Liver (tissue), 9 donors: ENCODE results near the gene B3GNT3. TPM values are rescaled to one million over a fixed set of nuclear protein-coding genes. Genes with fewer than 3 reads are reported as not detected.

ENCODE experiments used
- DNase-seq: peaks from one replicate; pipeline ENCODE4 v3.0.0-alpha.2; 2017; ENCODE audit warnings: low spot score
- H3K27ac ChIP-seq, 2 donors: one replicate each; pipeline ENCODE4 v1.7.0; 2013; ENCODE audit warnings: inconsistent platforms in 2 of 2, low read length in 2 of 2, control low read depth in 1 of 2, low read depth in 1 of 2, mild to moderate bottlenecking in 1 of 2
- H3K27me3 ChIP-seq, 4 donors: one replicate each; pipeline versions ENCODE4 v1.6.1 to v1.7.0; 2013; ENCODE audit warnings: low read length in 3 of 4, inconsistent platforms in 1 of 4, mild to moderate bottlenecking in 1 of 4, moderate library complexity in 1 of 4; ENCODE audit not compliant: control insufficient read depth in 4 of 4, insufficient read depth in 4 of 4
- H3K36me3 ChIP-seq, 4 donors: one replicate each; pipeline versions ENCODE4 v1.6.1 to v1.7.0; 2013; ENCODE audit warnings: low read length in 3 of 4, mild to moderate bottlenecking in 3 of 4, low read depth in 1 of 4, moderate library complexity in 1 of 4; ENCODE audit not compliant: control insufficient read depth in 4 of 4, insufficient read depth in 3 of 4
- H3K4me1 ChIP-seq, 4 donors: one replicate each; pipeline versions ENCODE4 v1.6.1 to v1.7.0; 2013; ENCODE audit warnings: low read length in 3 of 4, mild to moderate bottlenecking in 3 of 4, moderate library complexity in 1 of 4; ENCODE audit not compliant: control insufficient read depth in 4 of 4, insufficient read depth in 4 of 4
- H3K4me3 ChIP-seq, 3 donors: one replicate each; pipeline versions ENCODE4 v1.6.1 to v1.7.0; 2013; ENCODE audit warnings: low read length in 3 of 3, control low read depth in 1 of 3, low read depth in 1 of 3, mild to moderate bottlenecking in 1 of 3
- H3K9ac ChIP-seq, 2 donors: one replicate each; pipeline ENCODE4 v1.7.0; 2013; ENCODE audit warnings: low read length in 2 of 2, mild to moderate bottlenecking in 2 of 2, moderate library complexity in 2 of 2, control low read depth in 1 of 2, low read depth in 1 of 2
- H3K9me3 ChIP-seq, 4 donors: one replicate each; pipeline versions ENCODE4 v1.6.1 to v1.7.0; 2013; ENCODE audit warnings: low read length in 3 of 4; ENCODE audit not compliant: control insufficient read depth in 4 of 4
- EGR1 ChIP-seq, 2 donors: IDR thresholded peaks; 2 replicates each; pipeline ENCODE4 v1.6.1; 2016 to 2018; ENCODE audit warnings: antibody characterized with exemption in 2 of 2, low read depth in 2 of 2
- FOXA1 ChIP-seq: IDR thresholded peaks from 2 replicates; pipeline ENCODE4 v1.6.1; 2016; ENCODE audit warnings: antibody characterized with exemption
- FOXA2 ChIP-seq: IDR thresholded peaks from 2 replicates; pipeline ENCODE4 v1.6.1; 2016; ENCODE audit warnings: antibody characterized with exemption
- GABPA ChIP-seq, 2 donors: IDR thresholded peaks in 1 of 2; conservative IDR thresholded peaks in 1 of 2; 2 replicates each; pipeline ENCODE4 v1.6.1; 2016; ENCODE audit warnings: antibody characterized with exemption in 2 of 2, mild to moderate bottlenecking in 1 of 2, moderate library complexity in 1 of 2
- HNF4A ChIP-seq, 2 donors: conservative IDR thresholded peaks; 2 replicates each; pipeline ENCODE4 v1.6.1; 2016; ENCODE audit warnings: antibody characterized with exemption in 2 of 2, mild to moderate bottlenecking in 2 of 2
- HNF4G ChIP-seq: IDR thresholded peaks from 2 replicates; pipeline ENCODE4 v1.6.1; 2016; ENCODE audit warnings: antibody characterized with exemption
- JUND ChIP-seq, 2 donors: IDR thresholded peaks; 2 replicates each; pipeline ENCODE4 v1.6.1; 2016; ENCODE audit warnings: antibody characterized with exemption in 2 of 2
- NR2F2 ChIP-seq: IDR thresholded peaks from 2 replicates; pipeline ENCODE4 v1.6.1; 2016; ENCODE audit warnings: antibody characterized with exemption
- RXRA ChIP-seq, 2 donors: IDR thresholded peaks; 2 replicates each; pipeline ENCODE4 v1.6.1; 2017 to 2018; ENCODE audit warnings: antibody characterized with exemption in 2 of 2, mild to moderate bottlenecking in 1 of 2
- SP1 ChIP-seq: IDR thresholded peaks from 2 replicates; pipeline ENCODE4 v1.6.1; 2018; ENCODE audit warnings: antibody characterized with exemption, mild to moderate bottlenecking
- TAF1 ChIP-seq: conservative IDR thresholded peaks from 2 replicates; pipeline ENCODE4 v1.6.1; 2016; ENCODE audit warnings: antibody characterized with exemption, mild to moderate bottlenecking
- WGBS: extraction: QIAGEN DNeasy Blood & Tissue Kit; methylation state at CpG from one replicate; pipeline ENCODE4 v1.1.7; 2013; 5-methylcytosine and 5-hydroxymethylcytosine counted together
- polyA plus RNA-seq, 2 donors: library from polyadenylated mRNA; stranded (reverse) in 1 of 2; unstranded in 1 of 2; fragments of 200-250 nt in 1 of 2; fragments of >200 nt in 1 of 2; fragmentation: Nextera tagmentation in 1 of 2; extraction: Ambion mirVana in 1 of 2; gene quantifications; one replicate each; pipeline versions ENCODE4 v1.2.1 to v1.2.3, GENCODE V29; 2013 to 2015
- total RNA-seq, 2 donors: library from RNA; depleted of rRNA; stranded (reverse); fragments of >200 nt; gene quantifications; one replicate each; pipeline ENCODE4 v1.2.3, GENCODE V29; 2014
- TF ChIP-seq, protein P1 (sequence below): fragments of 150-350 bp; IDR thresholded peaks from 2 replicates; pipeline ENCODE4 v1.5.1; 2017; ENCODE audit warnings: improper control_type of control experiment, low read depth, low read length; ENCODE audit not compliant: missing input control
- TF ChIP-seq, protein P2 (sequence below): IDR thresholded peaks from 2 replicates; pipeline ENCODE4 v1.6.1; 2016; ENCODE audit warnings: antibody characterized with exemption
- TF ChIP-seq, protein P3 (sequence below): IDR thresholded peaks from 2 replicates; pipeline ENCODE4 v1.6.1; 2016; ENCODE audit warnings: antibody characterized with exemption
- TF ChIP-seq, protein P4 (sequence below): IDR thresholded peaks from 2 replicates; pipeline ENCODE4 v1.6.1; 2016; ENCODE audit warnings: antibody characterized with exemption, mild to moderate bottlenecking
- donor health status: healthy.
- donor health status: healthy.
- donor health status: healthy.
- donor health status: healthy.
- donor health status: healthy.

Gene B3GNT3
- total and polyA plus RNA-seq, 4 donors: 0.14 to 2.1 (median 1.1) TPM

DNA sequence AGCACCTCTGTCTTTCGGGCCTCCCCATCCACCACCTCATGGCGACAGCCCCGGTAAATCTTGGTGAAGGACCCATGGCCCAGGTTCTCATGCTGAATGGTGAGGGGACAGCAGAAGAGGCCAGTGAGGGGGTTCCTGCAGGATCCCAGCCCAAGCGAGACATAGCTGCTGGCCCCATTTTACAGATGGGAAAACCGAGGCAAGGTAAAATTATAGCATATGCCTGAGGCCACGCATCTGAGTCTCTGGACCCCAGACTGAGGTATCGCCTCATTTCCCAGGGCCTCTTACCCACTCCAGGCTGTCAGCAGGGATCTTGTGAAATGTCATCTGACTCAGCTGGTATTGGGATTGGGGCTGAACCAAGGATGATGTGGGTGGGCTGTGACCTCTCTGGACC lies 43.0 kb downstream of the B3GNT3 start:
- Histone ChIP-seq H3K27me3 (peaks cover 0 to 7% (median 0%) of the 10 kb centered on the region in 4 donors), H3K4me3 (no peak overlapping the region), H3K4me1 (peaks cover 0 to 5% (median 0%) of the 10 kb centered on the region in 4 donors), H3K36me3 (peaks cover 0 to 1% (median 0%) of the 10 kb centered on the region in 4 donors), H3K27ac (no peak overlapping the region), H3K9ac (no peak overlapping the region), H3K9me3 (peaks cover 0 to 2% (median 0%) of the 10 kb centered on the region in 4 donors)
- WGBS: 87% methylated on average over 7 of the region's 7 CpGs
- no peak for DNase-seq
- TF ChIP-seq HNF4G (no peak), GABPA (IDR thresholded peaks at IDR 0.05 in 1 of 2, conservative IDR thresholded peaks at IDR 0.05 in 1 of 2) (no peak), RXRA (IDR thresholded peaks at IDR 0.05) (no peak), EGR1 (IDR thresholded peaks at IDR 0.05; ENCODE audit: low read depth in 2 of 2) (no peak), NR2F2 (no peak), TAF1 (no peak), FOXA2 (no peak), JUND (IDR thresholded peaks at IDR 0.05) (no peak), HNF4A (conservative IDR thresholded peaks at IDR 0.05) (no peak), SP1 (no peak), FOXA1 (no peak)
- TF ChIP-seq, protein P1, sequence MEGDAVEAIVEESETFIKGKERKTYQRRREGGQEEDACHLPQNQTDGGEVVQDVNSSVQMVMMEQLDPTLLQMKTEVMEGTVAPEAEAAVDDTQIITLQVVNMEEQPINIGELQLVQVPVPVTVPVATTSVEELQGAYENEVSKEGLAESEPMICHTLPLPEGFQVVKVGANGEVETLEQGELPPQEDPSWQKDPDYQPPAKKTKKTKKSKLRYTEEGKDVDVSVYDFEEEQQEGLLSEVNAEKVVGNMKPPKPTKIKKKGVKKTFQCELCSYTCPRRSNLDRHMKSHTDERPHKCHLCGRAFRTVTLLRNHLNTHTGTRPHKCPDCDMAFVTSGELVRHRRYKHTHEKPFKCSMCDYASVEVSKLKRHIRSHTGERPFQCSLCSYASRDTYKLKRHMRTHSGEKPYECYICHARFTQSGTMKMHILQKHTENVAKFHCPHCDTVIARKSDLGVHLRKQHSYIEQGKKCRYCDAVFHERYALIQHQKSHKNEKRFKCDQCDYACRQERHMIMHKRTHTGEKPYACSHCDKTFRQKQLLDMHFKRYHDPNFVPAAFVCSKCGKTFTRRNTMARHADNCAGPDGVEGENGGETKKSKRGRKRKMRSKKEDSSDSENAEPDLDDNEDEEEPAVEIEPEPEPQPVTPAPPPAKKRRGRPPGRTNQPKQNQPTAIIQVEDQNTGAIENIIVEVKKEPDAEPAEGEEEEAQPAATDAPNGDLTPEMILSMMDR: no peak
- TF ChIP-seq, protein P2, sequence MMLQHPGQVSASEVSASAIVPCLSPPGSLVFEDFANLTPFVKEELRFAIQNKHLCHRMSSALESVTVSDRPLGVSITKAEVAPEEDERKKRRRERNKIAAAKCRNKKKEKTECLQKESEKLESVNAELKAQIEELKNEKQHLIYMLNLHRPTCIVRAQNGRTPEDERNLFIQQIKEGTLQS: no peak
- TF ChIP-seq, protein P3, sequence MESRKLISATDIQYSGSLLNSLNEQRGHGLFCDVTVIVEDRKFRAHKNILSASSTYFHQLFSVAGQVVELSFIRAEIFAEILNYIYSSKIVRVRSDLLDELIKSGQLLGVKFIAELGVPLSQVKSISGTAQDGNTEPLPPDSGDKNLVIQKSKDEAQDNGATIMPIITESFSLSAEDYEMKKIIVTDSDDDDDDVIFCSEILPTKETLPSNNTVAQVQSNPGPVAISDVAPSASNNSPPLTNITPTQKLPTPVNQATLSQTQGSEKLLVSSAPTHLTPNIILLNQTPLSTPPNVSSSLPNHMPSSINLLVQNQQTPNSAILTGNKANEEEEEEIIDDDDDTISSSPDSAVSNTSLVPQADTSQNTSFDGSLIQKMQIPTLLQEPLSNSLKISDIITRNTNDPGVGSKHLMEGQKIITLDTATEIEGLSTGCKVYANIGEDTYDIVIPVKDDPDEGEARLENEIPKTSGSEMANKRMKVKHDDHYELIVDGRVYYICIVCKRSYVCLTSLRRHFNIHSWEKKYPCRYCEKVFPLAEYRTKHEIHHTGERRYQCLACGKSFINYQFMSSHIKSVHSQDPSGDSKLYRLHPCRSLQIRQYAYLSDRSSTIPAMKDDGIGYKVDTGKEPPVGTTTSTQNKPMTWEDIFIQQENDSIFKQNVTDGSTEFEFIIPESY: no peak

DNA sequence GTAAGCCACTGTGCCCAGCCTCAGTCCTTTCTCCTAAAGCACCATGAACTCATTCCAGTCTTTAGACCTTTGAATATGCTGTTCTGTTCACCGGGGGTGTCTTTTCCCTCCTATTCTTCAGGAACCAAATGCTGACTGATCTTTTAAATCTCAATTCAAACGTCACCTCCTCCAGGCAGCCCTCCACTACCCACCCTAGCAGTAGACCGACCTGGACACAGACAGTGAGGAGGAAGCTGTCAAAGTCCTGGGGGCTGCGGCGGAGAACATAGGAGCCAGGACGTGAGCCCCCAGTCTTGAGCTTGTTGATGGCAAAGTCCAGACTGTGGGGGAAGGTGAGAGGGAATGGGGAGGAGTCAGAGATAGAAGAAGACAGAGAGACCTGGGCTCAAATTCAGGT lies 45.1 kb downstream of the B3GNT3 start:
- Histone ChIP-seq H3K9ac (no peak overlapping the region), H3K9me3 (peaks cover 0 to 2% (median 0%) of the 10 kb centered on the region in 4 donors), H3K27ac (no peak overlapping the region), H3K4me3 (no peak overlapping the region), H3K36me3 (peaks cover 0 to 1% (median 0%) of the 10 kb centered on the region in 4 donors), H3K4me1 (peaks cover 0 to 5% (median 0%) of the 10 kb centered on the region in 4 donors), H3K27me3 (peaks cover 0 to 7% (median 0%) of the 10 kb centered on the region in 4 donors)
- WGBS: 75% methylated on average over 6 of the region's 6 CpGs
- TF ChIP-seq RXRA (IDR thresholded peaks at IDR 0.05): no peak
- TF ChIP-seq, protein P2: no peak
- TF ChIP-seq FOXA1: no peak
- no peak for TF ChIP-seq HNF4G
- TF ChIP-seq HNF4A (conservative IDR thresholded peaks at IDR 0.05): no peak
- TF ChIP-seq, protein P4, sequence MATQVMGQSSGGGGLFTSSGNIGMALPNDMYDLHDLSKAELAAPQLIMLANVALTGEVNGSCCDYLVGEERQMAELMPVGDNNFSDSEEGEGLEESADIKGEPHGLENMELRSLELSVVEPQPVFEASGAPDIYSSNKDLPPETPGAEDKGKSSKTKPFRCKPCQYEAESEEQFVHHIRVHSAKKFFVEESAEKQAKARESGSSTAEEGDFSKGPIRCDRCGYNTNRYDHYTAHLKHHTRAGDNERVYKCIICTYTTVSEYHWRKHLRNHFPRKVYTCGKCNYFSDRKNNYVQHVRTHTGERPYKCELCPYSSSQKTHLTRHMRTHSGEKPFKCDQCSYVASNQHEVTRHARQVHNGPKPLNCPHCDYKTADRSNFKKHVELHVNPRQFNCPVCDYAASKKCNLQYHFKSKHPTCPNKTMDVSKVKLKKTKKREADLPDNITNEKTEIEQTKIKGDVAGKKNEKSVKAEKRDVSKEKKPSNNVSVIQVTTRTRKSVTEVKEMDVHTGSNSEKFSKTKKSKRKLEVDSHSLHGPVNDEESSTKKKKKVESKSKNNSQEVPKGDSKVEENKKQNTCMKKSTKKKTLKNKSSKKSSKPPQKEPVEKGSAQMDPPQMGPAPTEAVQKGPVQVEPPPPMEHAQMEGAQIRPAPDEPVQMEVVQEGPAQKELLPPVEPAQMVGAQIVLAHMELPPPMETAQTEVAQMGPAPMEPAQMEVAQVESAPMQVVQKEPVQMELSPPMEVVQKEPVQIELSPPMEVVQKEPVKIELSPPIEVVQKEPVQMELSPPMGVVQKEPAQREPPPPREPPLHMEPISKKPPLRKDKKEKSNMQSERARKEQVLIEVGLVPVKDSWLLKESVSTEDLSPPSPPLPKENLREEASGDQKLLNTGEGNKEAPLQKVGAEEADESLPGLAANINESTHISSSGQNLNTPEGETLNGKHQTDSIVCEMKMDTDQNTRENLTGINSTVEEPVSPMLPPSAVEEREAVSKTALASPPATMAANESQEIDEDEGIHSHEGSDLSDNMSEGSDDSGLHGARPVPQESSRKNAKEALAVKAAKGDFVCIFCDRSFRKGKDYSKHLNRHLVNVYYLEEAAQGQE: no peak
- TF ChIP-seq SP1: no peak
- DNase-seq: no peak
